GM12878 (cell line): ENCODE measurements around the gene SGIP1. TPM values are rescaled to one million over a fixed set of nuclear protein-coding genes. Genes with fewer than 3 reads are reported as not detected.

Source experiments
- ATAC-seq: fragments of 200-7000 bp; cut with Tn5 transposase; 3 replicates; pipeline ENCODE4 v1.9.1; 2020; ENCODE audit warnings: mild to moderate bottlenecking, moderate library complexity
- BruUV-seq: library from RNA; stranded (reverse); fragments of 400-500 nt; replicated peaks from 2 replicates; lab custom pipeline; 2021; lab: Mats Ljungman, UMichigan
- CTCF ChIA-PET: fragments of 300-600 bp; sonication (Branson Sonifier 250); formaldehyde crosslinking; extraction: SDS; loops from one replicate; lab custom pipeline; 2021; ENCODE audit warnings: inconsistent platforms; lab: Yijun Ruan, JAX
- POLR2A ChIA-PET: fragments of 350-600 bp; formaldehyde crosslinking; extraction: SDS; loops from one replicate; lab custom pipeline; 2021; ENCODE audit warnings: inconsistent platforms; lab: Charles Lee
- RAD21 ChIA-PET: fragments of 300-600 bp; sonication (Branson Sonifier 250); formaldehyde crosslinking; loops from one replicate; lab custom pipeline; 2023; ENCODE audit warnings: antibody characterized with exemption; ENCODE audit not compliant: unreplicated experiment; lab: Charles Lee
- SMC1A ChIA-PET: fragments of 300-600 bp; sonication (Branson Sonifier 250); formaldehyde crosslinking; loops from one replicate; lab custom pipeline; 2023; ENCODE audit not compliant: unreplicated experiment, uncharacterized antibody; lab: Charles Lee
- DNase-seq: peaks from one replicate; pipeline ENCODE4 v3.0.0-alpha.2; 2011; ENCODE audit warnings: low read depth, low spot score
- FAIRE-seq: peaks from 3 replicates; lab custom pipeline; 2011; peaks lifted over from hg19 to GRCh38; lab: Jason Lieb, UNC
- H2AFZ ChIP-seq: 2 replicates; pipeline ENCODE4 v1.6.0; 2011; ENCODE audit warnings: low read depth, low read length, control low read depth; ENCODE audit not compliant: control insufficient read depth
- H3K27ac ChIP-seq: 2 replicates; pipeline ENCODE4 v1.5.1; 2011; ENCODE audit warnings: control low read depth; ENCODE audit not compliant: control insufficient read depth, insufficient read depth
- H3K27me3 ChIP-seq, 2 experiments: replicated peaks in 1 of 2; 2 replicates each; pipeline versions ENCODE4 v1.6.0 to v1.6.1; 2011; ENCODE audit warnings: low read length in 1 of 2; ENCODE audit not compliant: control insufficient read depth in 2 of 2, insufficient read depth in 2 of 2
- H3K36me3 ChIP-seq, 2 experiments: 2 replicates each; pipeline ENCODE4 v1.5.1; 2011; ENCODE audit warnings: low read length in 1 of 2; ENCODE audit not compliant: control insufficient read depth in 2 of 2, insufficient read depth in 2 of 2
- H3K4me1 ChIP-seq: 2 replicates; pipeline ENCODE4 v1.6.1; 2011; ENCODE audit warnings: mild to moderate bottlenecking, low read length, moderate library complexity, mixed read lengths; ENCODE audit not compliant: control insufficient read depth, insufficient read depth
- H3K4me2 ChIP-seq: 2 replicates; pipeline ENCODE4 v1.6.0; 2011; ENCODE audit warnings: control low read depth; ENCODE audit not compliant: control insufficient read depth, insufficient read depth
- H3K4me3 ChIP-seq: fragments of 200-600 bp; sonication (generic); 2 replicates; pipeline ENCODE4 v1.5.1; 2016
- H3K79me2 ChIP-seq: 2 replicates; pipeline ENCODE4 v1.6.0; 2011; ENCODE audit warnings: low read length; ENCODE audit not compliant: control insufficient read depth, insufficient read depth
- H3K9ac ChIP-seq: 2 replicates; pipeline ENCODE4 v1.8.0; 2011; ENCODE audit warnings: low read length, control low read depth, mixed read lengths; ENCODE audit not compliant: control insufficient read depth, insufficient read depth
- H3K9me3 ChIP-seq: replicated peaks from 3 replicates; pipeline ENCODE4 v1.5.1; 2011; ENCODE audit warnings: mild to moderate bottlenecking, low read length; ENCODE audit not compliant: control insufficient read depth, insufficient read depth
- H4K20me1 ChIP-seq: 2 replicates; pipeline ENCODE4 v1.6.0; 2011; ENCODE audit not compliant: control insufficient read depth, insufficient read depth
- ESRRA ChIP-seq: IDR thresholded peaks from 2 replicates; pipeline ENCODE4 v1.6.1; 2012; ENCODE audit warnings: mild to moderate bottlenecking, low read length, improper control_type of control experiment
- FOS ChIP-seq: IDR thresholded peaks from 3 replicates; pipeline ENCODE4 v1.6.1; 2011; ENCODE audit warnings: borderline replicate concordance; ENCODE audit not compliant: insufficient read length; ENCODE audit errors: extremely low read depth
- KLF5 ChIP-seq: fragments of 450-650 bp; IDR thresholded peaks from 2 replicates; pipeline ENCODE4 v1.6.1; 2014; ENCODE audit warnings: mild to moderate bottlenecking; ENCODE audit not compliant: partially characterized antibody
- MYB ChIP-seq: fragments of 150-350 bp; IDR thresholded peaks from 2 replicates; pipeline ENCODE4 v1.6.1; 2014; ENCODE audit warnings: mild to moderate bottlenecking, low read depth, low read length, borderline replicate concordance
- NBN ChIP-seq: fragments of 450-650 bp; IDR thresholded peaks from 2 replicates; pipeline ENCODE4 v1.6.1; 2016
- NR2C1 ChIP-seq: fragments of 450-650 bp; IDR thresholded peaks from 2 replicates; pipeline ENCODE4 v1.6.1; 2017; ENCODE audit warnings: antibody characterized with exemption, mild to moderate bottlenecking, moderate library complexity
- NR2F1 ChIP-seq: fragments of 450-650 bp; conservative IDR thresholded peaks from 2 replicates; pipeline ENCODE4 v1.6.1; 2017; ENCODE audit warnings: mild to moderate bottlenecking
- POLR2AphosphoS2 ChIP-seq: IDR thresholded peaks from 2 replicates; pipeline ENCODE4 v1.6.1; 2011; ENCODE audit warnings: low read depth, mild to moderate bottlenecking, low read length, improper control_type of control experiment, moderate library complexity
- RELA ChIP-seq: fragments of 450-650 bp; IDR thresholded peaks from 2 replicates; pipeline ENCODE4 v1.8.0; 2014; ENCODE audit warnings: borderline replicate concordance; ENCODE audit not compliant: partially characterized antibody
- SPI1 ChIP-seq: IDR thresholded peaks from 2 replicates; pipeline ENCODE4 v1.6.1; 2011; ENCODE audit warnings: low read depth, mild to moderate bottlenecking, low read length, moderate library complexity, borderline replicate concordance; ENCODE audit not compliant: insufficient read depth
- ZNF274 ChIP-seq: IDR thresholded peaks from one replicate; pipeline ENCODE4 v1.8.0; 2011; ENCODE audit not compliant: insufficient read length, insufficient read depth
- in situ Hi-C: fragments of 300-500 bp; cut with MboI; formaldehyde crosslinking; loops from 9 replicates; pipeline ENCODE4 v1.14.3; 2018; ENCODE audit warnings: mixed read lengths
- intact Hi-C: fragments of 100-400 bp; cut with micrococcal nuclease; formaldehyde crosslinking; loops from one replicate; pipeline ENCODE4 v1.14.2; 2022; ENCODE audit not compliant: unreplicated experiment
- polyA plus RNA-seq, 11 experiments: library from polyadenylated mRNA; depleted of rRNA in 4 of 11; unstranded in 6 of 11; stranded (reverse) in 5 of 11; fragments of >200 nt; fragmentation: Nextera tagmentation in 4 of 11; fragmentation: Illumina TruSeq in 1 of 11; extraction: Ambion mirVana in 4 of 11; extraction: Trizol in 1 of 11; gene quantifications; 1 replicate in 1 of 11; 2 replicates in 10 of 11; pipeline versions ENCODE4 v1.2.1 to v1.2.3, GENCODE V29; 2011 to 2016; ENCODE audit warnings: inconsistent platforms in 2 of 11, missing spikeins in 2 of 11, low read depth in 1 of 11
- total RNA-seq, 4 experiments: library from RNA; depleted of rRNA in 3 of 4; stranded (reverse); fragments of >200 nt in 3 of 4; fragmentation: Illumina TruSeq in 1 of 4; extraction: Trizol in 1 of 4; gene quantifications; 2 replicates each; pipeline versions ENCODE4 v1.2.1 to v1.2.3, GENCODE V29; 2013 to 2021
- TF ChIP-seq, protein P1 (sequence below): IDR thresholded peaks from 2 replicates; pipeline ENCODE4 v1.6.1; 2011; ENCODE audit warnings: borderline replicate concordance, low read depth, mild to moderate bottlenecking, moderate library complexity, low read length; ENCODE audit not compliant: insufficient read depth, poor library complexity, severe bottlenecking

SGIP1 gene
- total and polyA plus RNA-seq, 10 of the 15 experiments (the other 5 are each of a cell fraction or from before 2014, with no cell fraction given): 0.15 TPM; not detected in 9

DNA sequence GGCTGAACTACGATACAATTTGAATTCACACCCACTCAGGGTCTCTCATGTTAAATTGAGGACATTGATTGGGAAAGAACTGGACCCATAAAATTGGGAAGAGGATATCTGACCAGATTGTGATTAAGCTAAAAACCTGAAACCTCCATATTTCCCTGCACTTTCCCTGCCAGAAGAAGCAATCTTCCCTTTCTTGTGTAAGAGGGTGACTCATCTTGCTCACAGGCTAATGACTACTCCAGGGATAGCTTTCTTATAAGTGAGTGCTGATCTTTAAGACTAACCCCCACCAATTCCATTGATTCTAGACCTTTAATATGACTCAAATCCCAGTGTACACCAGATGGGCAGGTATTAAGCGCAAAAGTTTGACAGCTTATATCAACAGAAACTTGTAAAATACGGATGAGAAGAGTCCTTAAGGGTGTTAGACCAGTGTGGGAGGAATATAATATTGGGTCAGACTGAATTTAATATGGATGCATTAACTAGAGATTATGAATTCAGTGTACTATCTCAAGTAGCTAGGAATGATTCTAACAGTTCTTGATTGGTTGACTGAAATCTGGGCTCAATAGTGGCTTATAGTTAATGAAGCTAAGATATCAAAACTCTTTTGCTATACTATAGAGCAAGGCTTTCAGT is 12.1 kb upstream of the SGIP1 start (continued):
- TF ChIP-seq POLR2AphosphoS2 (no peak), FOS (no peak)

DNA sequence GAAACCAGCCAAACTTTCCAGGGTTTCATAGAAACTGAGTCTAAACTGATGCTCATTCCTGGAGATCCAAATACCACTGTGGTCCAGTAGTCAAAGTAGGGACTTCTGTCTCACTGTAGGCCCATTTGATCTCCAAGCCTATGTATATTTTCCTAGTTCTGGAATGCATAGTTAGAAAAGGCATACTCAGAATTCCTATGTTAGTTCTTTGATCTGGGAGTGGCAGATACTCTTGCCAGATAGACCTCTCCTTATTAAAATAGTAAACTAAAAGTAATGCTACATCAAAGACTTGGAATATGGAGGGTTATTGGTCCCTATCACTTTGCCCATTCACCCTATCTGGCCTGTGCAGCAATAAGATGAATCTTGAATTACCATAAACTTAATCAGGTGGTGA is 10.4 kb upstream of the SGIP1 start:
- TF ChIP-seq NR2F1: no peak
- no peak for TF ChIP-seq RELA
- TF ChIP-seq SPI1: no peak
- no peak for TF ChIP-seq NR2C1
- no peak for TF ChIP-seq ESRRA
- no peak for TF ChIP-seq NBN
- TF ChIP-seq MYB: no peak
- TF ChIP-seq ZNF274: no peak
- TF ChIP-seq KLF5: no peak
- TF ChIP-seq, protein P1, sequence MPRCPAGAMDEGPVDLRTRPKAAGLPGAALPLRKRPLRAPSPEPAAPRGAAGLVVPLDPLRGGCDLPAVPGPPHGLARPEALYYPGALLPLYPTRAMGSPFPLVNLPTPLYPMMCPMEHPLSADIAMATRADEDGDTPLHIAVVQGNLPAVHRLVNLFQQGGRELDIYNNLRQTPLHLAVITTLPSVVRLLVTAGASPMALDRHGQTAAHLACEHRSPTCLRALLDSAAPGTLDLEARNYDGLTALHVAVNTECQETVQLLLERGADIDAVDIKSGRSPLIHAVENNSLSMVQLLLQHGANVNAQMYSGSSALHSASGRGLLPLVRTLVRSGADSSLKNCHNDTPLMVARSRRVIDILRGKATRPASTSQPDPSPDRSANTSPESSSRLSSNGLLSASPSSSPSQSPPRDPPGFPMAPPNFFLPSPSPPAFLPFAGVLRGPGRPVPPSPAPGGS: no peak
- intact Hi-C loops: no loop called here
- H2AFZ ChIP-seq: no peak overlapping the region
- in situ Hi-C loops: no loop called here
- H3K79me2 ChIP-seq: no peaks in the 10 kb centered on the region
- ChIA-PET SMC1A (no interaction called here), RAD21 (no interaction called here), CTCF (no interaction called here), POLR2A (no interaction called here)
- H3K36me3 ChIP-seq: no peaks in the 10 kb centered on the region
- DNase-seq: no peak
- H3K9me3 ChIP-seq: no peaks in the 10 kb centered on the region
- no peak overlapping the region for H3K4me3 ChIP-seq
- no peak overlapping the region for H3K4me2 ChIP-seq
- no peaks in the 10 kb centered on the region; a peak in 1 of 4 replicates for H3K27me3 ChIP-seq
- no TSS peak for BruUV-seq
- no peak overlapping the region for H3K9ac ChIP-seq
- no peak for ATAC-seq
- no peaks in the 10 kb centered on the region for H3K4me1 ChIP-seq
- H4K20me1 ChIP-seq: no peaks in the 10 kb centered on the region
- no peak overlapping the region for H3K27ac ChIP-seq
- no peak for FAIRE-seq
